Measurements from ENCODE around the gene CGNL1.

DNA sequence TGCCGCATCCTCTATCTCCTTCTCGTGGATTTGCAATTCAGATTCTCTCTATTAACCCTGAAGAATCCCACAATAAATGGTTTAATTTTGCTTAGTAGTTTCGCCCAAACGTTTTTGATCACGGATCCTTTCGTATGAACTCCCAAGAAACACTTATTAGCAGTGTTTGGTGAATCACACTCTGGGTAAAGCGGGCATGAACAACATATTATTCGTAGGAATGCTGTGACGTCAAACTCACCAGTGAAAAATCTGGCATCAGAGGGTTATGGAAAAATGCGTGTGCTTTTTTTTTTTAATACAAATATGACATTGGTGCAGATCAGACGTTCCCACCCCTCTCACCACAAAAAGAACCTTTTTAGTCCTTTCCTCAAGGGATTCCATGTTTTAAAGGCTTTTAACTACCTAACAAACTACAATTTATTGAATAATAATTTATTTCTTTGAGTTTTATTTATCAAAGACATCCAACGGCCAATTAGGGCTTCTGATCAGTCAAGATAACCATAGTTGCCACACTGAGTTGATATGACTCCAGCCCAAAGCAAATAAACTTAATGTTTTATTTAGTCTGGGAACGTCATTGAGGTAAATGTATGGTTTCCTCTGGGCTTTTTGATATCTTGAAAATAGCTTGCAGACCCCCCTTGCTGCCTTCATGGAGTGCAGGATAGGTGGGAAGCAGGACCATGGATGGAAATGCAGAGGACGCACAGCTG lies 45.5 kb upstream of the CGNL1 start:
- no peak for TF ChIP-seq POLR2A (IDR thresholded peaks at IDR 0.05)
- TF ChIP-seq, protein P1, sequence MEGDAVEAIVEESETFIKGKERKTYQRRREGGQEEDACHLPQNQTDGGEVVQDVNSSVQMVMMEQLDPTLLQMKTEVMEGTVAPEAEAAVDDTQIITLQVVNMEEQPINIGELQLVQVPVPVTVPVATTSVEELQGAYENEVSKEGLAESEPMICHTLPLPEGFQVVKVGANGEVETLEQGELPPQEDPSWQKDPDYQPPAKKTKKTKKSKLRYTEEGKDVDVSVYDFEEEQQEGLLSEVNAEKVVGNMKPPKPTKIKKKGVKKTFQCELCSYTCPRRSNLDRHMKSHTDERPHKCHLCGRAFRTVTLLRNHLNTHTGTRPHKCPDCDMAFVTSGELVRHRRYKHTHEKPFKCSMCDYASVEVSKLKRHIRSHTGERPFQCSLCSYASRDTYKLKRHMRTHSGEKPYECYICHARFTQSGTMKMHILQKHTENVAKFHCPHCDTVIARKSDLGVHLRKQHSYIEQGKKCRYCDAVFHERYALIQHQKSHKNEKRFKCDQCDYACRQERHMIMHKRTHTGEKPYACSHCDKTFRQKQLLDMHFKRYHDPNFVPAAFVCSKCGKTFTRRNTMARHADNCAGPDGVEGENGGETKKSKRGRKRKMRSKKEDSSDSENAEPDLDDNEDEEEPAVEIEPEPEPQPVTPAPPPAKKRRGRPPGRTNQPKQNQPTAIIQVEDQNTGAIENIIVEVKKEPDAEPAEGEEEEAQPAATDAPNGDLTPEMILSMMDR (IDR thresholded peaks at IDR 0.05) = no peak

Measured in lower leg skin (tissue), 3 donors.